SU-DHL-6 (cell line): ENCODE results near the gene TAF5.
A peak's percentile ranks its signal among the peaks of the same experiment; 100 is the strongest.
"Not testable (repeated sequence)": the region's sequence is repeated elsewhere in the genome, so short reads cannot be mapped to it uniquely, and the experiment has no call there.

Experiments
- H2AFZ ChIP-seq: fragments of 200-600 bp; sonication (generic); 2 replicates; pipeline ENCODE4 v1.6.1; 2014; ENCODE audit warnings: low read depth, mild to moderate bottlenecking, moderate library complexity, mixed read lengths, antibody characterized with exemption, low read length; ENCODE audit not compliant: severe bottlenecking
- H3F3A ChIP-seq: fragments of 200-600 bp; shearing (Covaris generic); 2 replicates; pipeline ENCODE4 v1.6.0; 2016; ENCODE audit warnings: antibody characterized with exemption, mild to moderate bottlenecking; ENCODE audit not compliant: insufficient read depth
- H3K27ac ChIP-seq: fragments of 200-600 bp; sonication (generic); 2 replicates; pipeline ENCODE4 v1.5.1; 2016; ENCODE audit warnings: low read depth, mild to moderate bottlenecking, low read length, moderate library complexity, mixed read lengths
- H3K27me3 ChIP-seq: fragments of 200-600 bp; sonication (generic), shearing (Covaris generic); 2 replicates; pipeline ENCODE4 v1.6.0; 2014; ENCODE audit warnings: mild to moderate bottlenecking, low read length
- H3K36me3 ChIP-seq: fragments of 200-600 bp; sonication (generic); 2 replicates; pipeline ENCODE4 v1.6.1; 2014; ENCODE audit warnings: mild to moderate bottlenecking, low read length, mixed read lengths
- H3K4me2 ChIP-seq: fragments of 300-600, 200-600 bp; shearing (Covaris generic), sonication (generic); 2 replicates; pipeline ENCODE4 v1.6.0; 2014; ENCODE audit warnings: low read length, low read depth, mild to moderate bottlenecking; ENCODE audit not compliant: poor library complexity, severe bottlenecking
- H3K4me3 ChIP-seq: fragments of 200-600 bp; sonication (generic); 2 replicates; pipeline ENCODE4 v1.5.1; 2014; ENCODE audit warnings: antibody characterized with exemption, low read length, mild to moderate bottlenecking, mixed read lengths; ENCODE audit not compliant: insufficient read depth, poor library complexity, severe bottlenecking
- H3K79me2 ChIP-seq: fragments of 200-600 bp; sonication (generic); 2 replicates; pipeline ENCODE4 v1.6.1; 2014; ENCODE audit warnings: mild to moderate bottlenecking, low read length, moderate library complexity; ENCODE audit not compliant: insufficient read depth
- H3K9ac ChIP-seq: fragments of 200-600 bp; sonication (generic); 2 replicates; pipeline ENCODE4 v1.7.0; 2014; ENCODE audit warnings: mild to moderate bottlenecking, low read length
- H3K9me2 ChIP-seq: fragments of 200-600 bp; sonication (generic); replicated peaks from 2 replicates; pipeline ENCODE4 v1.6.1; 2014; ENCODE audit warnings: low read length; ENCODE audit not compliant: insufficient read depth
- H3K9me3 ChIP-seq: fragments of 200-600 bp; sonication (generic); 2 replicates; pipeline ENCODE4 v1.6.1; 2014; ENCODE audit warnings: low read length, mixed read lengths; ENCODE audit not compliant: insufficient read depth
- H4K20me1 ChIP-seq: fragments of 200-600 bp; sonication (generic); 2 replicates; pipeline ENCODE4 v1.6.1; 2014; ENCODE audit warnings: low read depth, mild to moderate bottlenecking, antibody characterized with exemption, low read length, moderate library complexity, mixed read lengths
- CTCF ChIP-seq: fragments of 200-600 bp; sonication (generic); IDR thresholded peaks from one replicate; pipeline ENCODE4 v1.5.1; 2017; ENCODE audit warnings: antibody characterized with exemption, mild to moderate bottlenecking, low read length, moderate library complexity; ENCODE audit not compliant: insufficient read depth, poor library complexity, severe bottlenecking
- EZH2phosphoT487 ChIP-seq: fragments of 200-600 bp; sonication (generic), shearing (Covaris generic); conservative IDR thresholded peaks from 2 replicates; pipeline ENCODE4 v1.6.1; 2018; ENCODE audit warnings: mild to moderate bottlenecking, antibody characterized with exemption, low read length, moderate library complexity, mixed read lengths

Gene TAF5

GRCh38 chr10:103360791-103361190 is 7.0 kb upstream of the TAF5 start:
- H3K4me2 ChIP-seq, H3K9ac ChIP-seq, H3K9me2 ChIP-seq, H3K79me2 ChIP-seq, H2AFZ ChIP-seq, H3K9me3 ChIP-seq, H3F3A ChIP-seq, H3K4me3 ChIP-seq, H3K36me3 ChIP-seq, H3K27ac ChIP-seq, H4K20me1 ChIP-seq, H3K27me3 ChIP-seq: not testable (repeated sequence)

GRCh38 chr10:103367379-103367781 is 396 bp upstream of the TAF5 start:
- no peaks in the 10 kb centered on the region for H3K36me3 ChIP-seq
- H3K27me3 ChIP-seq: no peaks in the 10 kb centered on the region
- peak overlapping the region; percentile 98 for H3K9ac ChIP-seq
- no peaks in the 10 kb centered on the region for H4K20me1 ChIP-seq
- H3F3A ChIP-seq: peaks cover 6% of the 10 kb centered on the region; the same call in 1 of the 2 replicates
- H3K4me2 ChIP-seq: peak overlapping the region; percentile 94
- peak overlapping the region; percentile 74 for H2AFZ ChIP-seq
- no peaks in the 10 kb centered on the region for H3K9me3 ChIP-seq
- H3K79me2 ChIP-seq: peaks cover 32% of the 10 kb centered on the region
- H3K4me3 ChIP-seq: peak overlapping the region; percentile 97
- H3K9me2 ChIP-seq: no peaks in the 10 kb centered on the region
- peak overlapping the region; percentile 82 for H3K27ac ChIP-seq
- TF ChIP-seq EZH2phosphoT487 (no peak), CTCF (no peak)

GRCh38 chr10:103373544-103373943 is 5.8 kb downstream of the TAF5 start:
- no peaks in the 10 kb centered on the region for H4K20me1 ChIP-seq
- H3K4me3 ChIP-seq: no peak overlapping the region
- H3K9ac ChIP-seq: no peak overlapping the region
- no peak overlapping the region for H3K4me2 ChIP-seq
- H3K27ac ChIP-seq: no peak overlapping the region
- TF ChIP-seq CTCF (no peak), EZH2phosphoT487 (no peak)
- peaks cover 2% of the 10 kb centered on the region; the same call in 1 of the 2 replicates for H3F3A ChIP-seq
- no peaks in the 10 kb centered on the region for H3K9me2 ChIP-seq
- H3K79me2 ChIP-seq: peaks cover 32% of the 10 kb centered on the region
- no peaks in the 10 kb centered on the region for H3K9me3 ChIP-seq
- H3K27me3 ChIP-seq: no peaks in the 10 kb centered on the region
- no peak overlapping the region for H2AFZ ChIP-seq
- H3K36me3 ChIP-seq: peaks cover 19% of the 10 kb centered on the region

GRCh38 chr10:103374263-103374662 is 6.5 kb downstream of the TAF5 start:
- H3F3A ChIP-seq: peaks cover 2% of the 10 kb centered on the region; the same call in 1 of the 2 replicates
- no peak for TF ChIP-seq EZH2phosphoT487
- no peak for TF ChIP-seq CTCF
- H3K9me3 ChIP-seq: no peaks in the 10 kb centered on the region
- H2AFZ ChIP-seq: no peak overlapping the region
- peaks cover 25% of the 10 kb centered on the region for H3K79me2 ChIP-seq
- H3K9ac ChIP-seq: no peak overlapping the region
- peaks cover 19% of the 10 kb centered on the region for H3K36me3 ChIP-seq
- no peak overlapping the region for H3K27ac ChIP-seq
- no peaks in the 10 kb centered on the region for H4K20me1 ChIP-seq
- no peak overlapping the region for H3K4me3 ChIP-seq
- no peaks in the 10 kb centered on the region for H3K9me2 ChIP-seq
- H3K27me3 ChIP-seq: no peaks in the 10 kb centered on the region
- no peak overlapping the region for H3K4me2 ChIP-seq
